Left cardiac atrium (tissue), 4 donors: ENCODE results near the gene PHC1. TPM values are rescaled to one million over a fixed set of nuclear protein-coding genes. Genes with fewer than 3 reads are reported as not detected.

Experiments
- ATAC-seq, 2 donors: fragments of 200-7000 bp; cut with Tn5 transposase; one replicate each; pipeline ENCODE4 v1.9.1; 2020; ENCODE audit warnings: mild to moderate bottlenecking in 2 of 2, moderate library complexity in 2 of 2
- DNase-seq: peaks from one replicate; pipeline ENCODE4 v3.0.0-alpha.2; 2020
- intact Hi-C, 2 donors: fragments of 100-400 bp; cut with DNase I; formaldehyde crosslinking; loops; one replicate each; pipeline versions ENCODE4 v1.14.1 to v1.15.1; 2022 to 2023
- total RNA-seq, 2 donors: library from RNA; stranded (reverse); fragmentation: NEBNext Ultra II Directional; extraction: Animal tissue kit (Norgen Biotek cat#: 25700); gene quantifications; one replicate each; pipeline ENCODE4 v1.2.1, GENCODE V29; 2021
- donor health status: DM: no; HTN: yes; CAD: no.
- donor health status: DM: no; HTN: yes; CAD: no; lungs with severe emphysema.
- donor health status: DM: yes; HTN: yes; CAD: no.
- donor health status: Dilated cardiomyopathy.

The PHC1 gene
- total RNA-seq, 2 donors from 2014 or later = 20.1 to 20.3 TPM

- no peak for DNase-seq
- intact Hi-C loops = no loop called here
- no peak for ATAC-seq
Observed at GRCh38 chr12:8970432-8970831, 56.1 kb downstream of the PHC1 start.

- DNase-seq (no peak), ATAC-seq (no peak)
- intact Hi-C loops = no loop called here
Observed at GRCh38 chr12:8980137-8980536, 65.8 kb downstream of the PHC1 start.

GRCh38 chr12:8985213-8985754 is 71.0 kb downstream of the PHC1 start:
- intact Hi-C loops = no loop called here
- no peak for ATAC-seq
- no peak for DNase-seq

GRCh38 chr12:8987163-8987562 is 72.9 kb downstream of the PHC1 start:
- no peak for DNase-seq
- intact Hi-C loops = no loop called here
- no peak for ATAC-seq

- ATAC-seq (no peak), DNase-seq (no peak)
- intact Hi-C loops = no loop called here
Observed at GRCh38 chr12:8987685-8988084, 73.4 kb downstream of the PHC1 start.

- ATAC-seq = no peak
- no peak for DNase-seq
- intact Hi-C loops = no loop called here
Observed at GRCh38 chr12:8989413-8989812, 75.1 kb downstream of the PHC1 start, which contains the start of gene KLRG1. Gene KLRG1, plus strand, starts transcription at chr12:8989546. Its CDS starts 90 bp downstream, at chr12:8989636.

Other genes starting within 250 kb of the PHC1 start
- 10 to 100 TPM; 15.7 to 16.5 TPM for gene RIMKLB, start 216.5 kb upstream of the PHC1 start, total RNA-seq
- gene A2ML1, start 91.9 kb upstream of the PHC1 start, total RNA-seq = under 1 TPM in 1 of 2 donors, not detected in 1; 0.44 TPM
- gene M6PR, start 35.1 kb downstream of the PHC1 start, total RNA-seq = 100 to 1,000 TPM in 1 of 2 donors, 10 to 100 TPM in 1; 90.0 to 104 TPM
- gene KLRG1, start 75.0 kb downstream of the PHC1 start, total RNA-seq = 1 to 10 TPM; 3.1 to 7.7 TPM
- gene A2M, start 201.4 kb downstream of the PHC1 start, total RNA-seq = 100 to 1,000 TPM; 634 to 687 TPM